K562 (cell line): ENCODE measurements around the gene HIPK2. TPM values are rescaled to one million over a fixed set of nuclear protein-coding genes. Genes with fewer than 3 reads are reported as not detected.

Experiments
- ATAC-seq: fragments of 200-7000 bp; cut with Tn5 transposase; 3 replicates; pipeline ENCODE4 v1.9.1; 2020; ENCODE audit warnings: moderate library complexity
- BruUV-seq: library from RNA; stranded (reverse); fragments of 400-500 nt; replicated peaks from 2 replicates; lab custom pipeline; 2021; lab: Mats Ljungman, UMichigan
- CTCF ChIA-PET: fragments of 300-600 bp; formaldehyde crosslinking; extraction: SDS; loops from one replicate; lab custom pipeline; 2021; ENCODE audit warnings: low intra/inter-chr PET ratio; lab: Yijun Ruan, JAX
- POLR2A ChIA-PET: fragments of 300-600, 350-650 bp; sonication (Branson Sonifier 250); formaldehyde crosslinking; extraction: SDS; loops from one replicate; lab custom pipeline; 2021; ENCODE audit warnings: antibody characterized with exemption, inconsistent platforms; lab: Yijun Ruan, JAX
- DNase-seq, 4 experiments: peaks; one replicate each; pipeline versions ENCODE4 v3.0.0 to v3.0.0-alpha.2; 2011 to 2018; ENCODE audit warnings: low spot score in 3 of 4, mixed read lengths in 3 of 4; ENCODE audit errors: extremely low read depth in 1 of 4
- FAIRE-seq: peaks from 2 replicates; lab custom pipeline; 2011; peaks lifted over from hg19 to GRCh38; lab: Jason Lieb, UNC
- H2AFZ ChIP-seq: 2 replicates; pipeline ENCODE4 v1.6.0; 2011; ENCODE audit warnings: low read depth, low read length, control low read depth, inconsistent platforms
- H3K27ac ChIP-seq: fragments of 200-600 bp; 3 replicates; pipeline ENCODE4 v1.8.0; 2011; ENCODE audit warnings: low read depth, mild to moderate bottlenecking, control low read depth, inconsistent platforms, low read length, moderate library complexity, mixed read lengths; ENCODE audit errors: extremely low read depth
- H3K27me3 ChIP-seq, 2 experiments: fragments of 300-600 bp in 1 of 2; 2 replicates in 1 of 2; 3 replicates in 1 of 2; pipeline versions ENCODE4 v1.6.0 to v1.8.0; 2011; ENCODE audit warnings: inconsistent platforms in 2 of 2, low read length in 2 of 2, mild to moderate bottlenecking in 1 of 2, mixed read lengths in 1 of 2, moderate library complexity in 1 of 2; ENCODE audit not compliant: control insufficient read depth in 2 of 2, insufficient read depth in 2 of 2
- H3K36me3 ChIP-seq: fragments of 300-600 bp; 3 replicates; pipeline ENCODE4 v1.8.0; 2011; ENCODE audit warnings: mild to moderate bottlenecking, low read length, inconsistent platforms; ENCODE audit not compliant: control insufficient read depth, insufficient read depth
- H3K4me1 ChIP-seq, 2 experiments: fragments of 200-600 bp in 1 of 2; replicated peaks in 1 of 2; 2 replicates in 1 of 2; 3 replicates in 1 of 2; pipeline versions ENCODE4 v1.5.1 to v1.8.0; 2011; ENCODE audit warnings: inconsistent platforms in 2 of 2, low read length in 2 of 2, mild to moderate bottlenecking in 1 of 2, mixed read lengths in 1 of 2, moderate library complexity in 1 of 2; ENCODE audit not compliant: control insufficient read depth in 2 of 2, insufficient read depth in 2 of 2
- H3K4me2 ChIP-seq: 2 replicates; pipeline ENCODE4 v1.6.1; 2011; ENCODE audit warnings: low read length, control low read depth, inconsistent platforms, mixed read lengths; ENCODE audit not compliant: insufficient read depth
- H3K4me3 ChIP-seq: fragments of 200-600 bp; sonication (generic), shearing (Covaris generic); 2 replicates; pipeline ENCODE4 v1.5.1; 2016; ENCODE audit warnings: control low read depth, inconsistent platforms
- H3K79me2 ChIP-seq: fragments of 200-600 bp; 3 replicates; pipeline ENCODE4 v1.8.0; 2011; ENCODE audit warnings: low read length, inconsistent platforms; ENCODE audit not compliant: control insufficient read depth, insufficient read depth
- H3K9ac ChIP-seq, 2 experiments: 2 replicates each; pipeline versions ENCODE4 v1.6.0 to v1.6.1; 2011; ENCODE audit warnings: low read depth in 2 of 2, low read length in 2 of 2, control low read depth in 1 of 2, inconsistent platforms in 1 of 2, mild to moderate bottlenecking in 1 of 2, mixed read lengths in 1 of 2; ENCODE audit not compliant: insufficient read depth in 1 of 2
- H3K9me1 ChIP-seq: one replicate; pipeline ENCODE4 v1.6.0; 2011; ENCODE audit warnings: inconsistent platforms, mild to moderate bottlenecking, low read length, moderate library complexity; ENCODE audit not compliant: control insufficient read depth, insufficient read depth
- H3K9me3 ChIP-seq: replicated peaks from 2 replicates; pipeline ENCODE4 v1.5.1; 2011; ENCODE audit warnings: low read depth, low read length, inconsistent platforms; ENCODE audit not compliant: control insufficient read depth, insufficient read depth
- H4K20me1 ChIP-seq: replicated peaks from 2 replicates; pipeline ENCODE4 v1.6.1; 2011; ENCODE audit warnings: low read length, inconsistent platforms, mixed read lengths; ENCODE audit not compliant: control insufficient read depth, insufficient read depth
- ETS1 ChIP-seq: conservative IDR thresholded peaks from 2 replicates; pipeline ENCODE4 v1.6.1; 2011; ENCODE audit warnings: low read depth, mild to moderate bottlenecking, low read length; ENCODE audit not compliant: control insufficient read depth
- FOXK2 ChIP-seq, 2 experiments: fragments of 450-650 bp; IDR thresholded peaks in 1 of 2; conservative IDR thresholded peaks in 1 of 2; 2 replicates each; pipeline ENCODE4 v1.6.1; 2016; ENCODE audit warnings: low read depth in 2 of 2, mild to moderate bottlenecking in 1 of 2
- HCFC1 ChIP-seq: IDR thresholded peaks from 2 replicates; pipeline ENCODE4 v1.6.1; 2012; ENCODE audit warnings: low read depth, low read length, improper control_type of control experiment
- MAFF ChIP-seq: IDR thresholded peaks from 2 replicates; pipeline ENCODE4 v1.6.1; 2012; ENCODE audit warnings: low read length, improper control_type of control experiment
- MEF2A ChIP-seq: IDR thresholded peaks from 2 replicates; pipeline ENCODE4 v1.6.1; 2011; ENCODE audit warnings: low read depth, mild to moderate bottlenecking, low read length, moderate library complexity; ENCODE audit not compliant: control insufficient read depth
- POLR2B ChIP-seq: fragments of 450-650 bp; IDR thresholded peaks from 2 replicates; pipeline ENCODE4 v1.6.1; 2018; ENCODE audit warnings: low read depth; ENCODE audit not compliant: partially characterized antibody
- SIX5 ChIP-seq, 2 experiments: IDR thresholded peaks; 2 replicates each; pipeline ENCODE4 v1.6.1; 2011; ENCODE audit warnings: low read length in 2 of 2, borderline replicate concordance in 1 of 2, low read depth in 1 of 2, mild to moderate bottlenecking in 1 of 2, moderate library complexity in 1 of 2; ENCODE audit not compliant: insufficient read depth in 1 of 2
- TAF15 ChIP-seq: fragments of 200-400 bp; formaldehyde crosslinking; IDR thresholded peaks from 2 replicates; pipeline ENCODE4 v1.6.1; 2017; ENCODE audit warnings: mild to moderate bottlenecking, low read depth, low read length, moderate library complexity
- ZNF512 ChIP-seq: IDR thresholded peaks from 2 replicates; pipeline ENCODE4 v1.6.1; 2016; ENCODE audit warnings: missing genetic modification characterization, missing compliant biosample characterization
- ZNF561 ChIP-seq: fragments of 450-650 bp; formaldehyde crosslinking; conservative IDR thresholded peaks from 2 replicates; pipeline ENCODE4 v1.4.0; 2020; ENCODE audit warnings: mild to moderate bottlenecking, moderate library complexity
- ZNF77 ChIP-seq: fragments of 250-450 bp; sonication (Bioruptor Pico); IDR thresholded peaks from 2 replicates; pipeline ENCODE4 v1.5.0; 2020
- ZSCAN29 ChIP-seq: fragments of 450-650 bp; IDR thresholded peaks from 2 replicates; pipeline ENCODE4 v1.6.1; 2017
- WGBS: fragments of 100-300 bp; shearing (Covaris generic); methylation state at CpG from one replicate; pipeline ENCODE4 v1.1.6; 2016; ENCODE audit warnings: low coverage, mixed read lengths; ENCODE audit not compliant: insufficient coverage; ENCODE audit errors: missing lambda C conversion rate; 5-methylcytosine and 5-hydroxymethylcytosine counted together
- in situ Hi-C: fragments of 300-500 bp; cut with MboI; formaldehyde crosslinking; loops from 4 replicates; pipeline ENCODE4 v1.15.0; 2018; ENCODE audit warnings: inconsistent platforms, mixed read lengths
- intact Hi-C: fragments of 100-400 bp; cut with micrococcal nuclease; formaldehyde crosslinking; loops from 2 replicates; pipeline ENCODE4 v1.14.2; 2022
- polyA plus RNA-seq, 8 experiments: library from polyadenylated mRNA; depleted of rRNA in 4 of 8; stranded (reverse) in 5 of 8; unstranded in 3 of 8; fragments of >200 nt; fragmentation: Nextera tagmentation in 2 of 8; fragmentation: Illumina TruSeq in 1 of 8; extraction: Ambion mirVana in 2 of 8; extraction: Trizol in 1 of 8; gene quantifications; 2 replicates each; pipeline versions ENCODE4 v1.2.1 to v1.2.3, GENCODE V29; 2011 to 2014; ENCODE audit warnings: inconsistent platforms in 1 of 8, missing spikeins in 1 of 8
- total RNA-seq, 7 experiments: library from RNA; depleted of rRNA in 6 of 7; stranded (reverse); fragments of >200 nt in 6 of 7; fragmentation: Illumina TruSeq in 2 of 7; extraction: Trizol in 2 of 7; gene quantifications; 2 replicates each; pipeline versions ENCODE4 v1.2.1 to v1.2.3, GENCODE V29; 2011 to 2021; ENCODE audit warnings: low replicate concordance in 1 of 7

HIPK2 gene
- total and polyA plus RNA-seq, 9 of the 15 experiments (the other 6 are each of a cell fraction or from before 2014, with no cell fraction given): 0.69 to 19.8 (median 5.1) TPM

- BruUV-seq: no TSS peak
- Histone ChIP-seq H3K4me2 (no peak overlapping the region), H3K36me3 (no peaks in the 10 kb centered on the region), H3K9me3 (no peaks in the 10 kb centered on the region; the same call in 1 of the 2 replicates), H3K27me3 (no peaks in the 10 kb centered on the region), H3K4me1 (peaks cover 21 to 30% of the 10 kb centered on the region in 2 experiments), H3K4me3 (no peak overlapping the region), H2AFZ (no peak overlapping the region), H3K79me2 (no peaks in the 10 kb centered on the region), H4K20me1 (no peaks in the 10 kb centered on the region; the same call in 1 of the 2 replicates), H3K9me1 (peaks cover 6% of the 10 kb centered on the region), H3K9ac (no peak overlapping the region), H3K27ac (no peak overlapping the region)
- FAIRE-seq: no peak
- intact Hi-C loops (no loop called here), in situ Hi-C loops (no loop called here)
- peak in 1 of 4 experiments; percentile 12 for DNase-seq
- TF ChIP-seq TAF15 (no peak), FOXK2 (conservative IDR thresholded peaks at IDR 0.05 in 1 of 2, IDR thresholded peaks at IDR 0.05 in 1 of 2; ENCODE audit: low read depth in 2 of 2) (no peak), POLR2B (no peak), ZNF512 (tag) (no peak), HCFC1 (no peak), SIX5 (IDR thresholded peaks at IDR 0.05; ENCODE audit: borderline replicate concordance in 1 of 2, insufficient read depth in 1 of 2, low read depth in 1 of 2, low read length in 2 of 2) (no peak), ETS1 (no peak), ZNF561 (CRISPR knock-in tag) (no peak), MEF2A (no peak), MAFF (no peak), ZSCAN29 (no peak), ZNF77 (CRISPR knock-in tag) (no peak)
- ChIA-PET POLR2A (interaction anchor here (0.6 to 0.8 kb wide), 3 partner anchors 14 to 90 kb away, joined by 3 to 4 read pairs (median 3); no protein-coding TSS in a partner anchor), CTCF (no interaction called here)
- no peak for ATAC-seq
- 81% methylated on average over 16 of the region's 16 CpGs for WGBS
These were observed 94.5 kb downstream of the HIPK2 start for GRCh38 chr7:139683137-139683921.
